GM21786 (cell line): Measurements from ENCODE around the gene WDR45B.
A peak's percentile ranks its signal among the peaks of the same experiment; 100 is the strongest.

Experiments
- ATAC-seq: cut with Tn5 transposase; IDR thresholded peaks from one replicate; pipeline ENCODE4 v1.9.1; 2021; ENCODE audit not compliant: unreplicated experiment

The WDR45B gene

DNA sequence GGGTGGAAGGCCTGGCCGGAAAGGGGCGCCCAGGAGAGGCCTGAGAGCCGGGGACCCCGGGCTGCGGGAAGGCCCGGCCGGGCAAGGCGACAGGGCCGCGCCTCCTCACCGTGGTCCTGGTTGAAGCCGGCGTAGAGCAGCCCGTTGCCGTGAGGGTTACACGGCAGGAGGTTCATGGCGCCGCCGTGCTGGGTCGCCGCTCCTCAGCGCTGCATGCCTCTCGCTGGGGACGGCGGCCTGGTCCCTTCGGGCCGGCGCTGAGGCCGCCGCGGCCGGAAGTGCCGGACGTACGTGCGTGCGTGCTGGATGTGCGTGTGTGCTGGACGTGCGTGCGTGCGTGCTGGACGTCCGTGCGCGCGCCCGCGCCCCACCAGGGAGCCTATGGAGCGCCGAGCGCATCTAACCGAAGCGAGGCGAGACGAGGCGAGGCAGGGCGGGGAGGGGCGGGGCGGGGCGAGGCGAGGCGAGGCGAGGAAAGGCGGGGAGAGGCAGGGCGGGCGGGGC lies at the start of gene WDR45B:
TSS of gene WDR45B (minus strand) at position 280 of the 504 bp plus-strand sequence. CDS start at position 176, 104 bp downstream.
- ATAC-seq, result peak; percentile 90

DNA sequence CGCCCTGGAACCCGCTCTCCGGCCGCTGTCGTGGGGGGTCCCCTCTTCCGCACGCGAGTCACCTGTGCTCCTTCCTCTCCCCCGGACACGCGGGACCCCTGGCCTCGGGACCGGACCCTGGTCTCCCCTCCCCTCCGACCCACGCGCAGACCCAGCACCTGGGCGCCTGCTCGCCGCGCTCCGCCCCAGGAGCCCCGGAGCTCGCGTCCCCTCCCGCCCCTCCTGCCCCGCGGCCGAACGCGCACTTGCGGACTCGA lies 49.5 kb upstream of the WDR45B start:
- ATAC-seq, result no peak

DNA sequence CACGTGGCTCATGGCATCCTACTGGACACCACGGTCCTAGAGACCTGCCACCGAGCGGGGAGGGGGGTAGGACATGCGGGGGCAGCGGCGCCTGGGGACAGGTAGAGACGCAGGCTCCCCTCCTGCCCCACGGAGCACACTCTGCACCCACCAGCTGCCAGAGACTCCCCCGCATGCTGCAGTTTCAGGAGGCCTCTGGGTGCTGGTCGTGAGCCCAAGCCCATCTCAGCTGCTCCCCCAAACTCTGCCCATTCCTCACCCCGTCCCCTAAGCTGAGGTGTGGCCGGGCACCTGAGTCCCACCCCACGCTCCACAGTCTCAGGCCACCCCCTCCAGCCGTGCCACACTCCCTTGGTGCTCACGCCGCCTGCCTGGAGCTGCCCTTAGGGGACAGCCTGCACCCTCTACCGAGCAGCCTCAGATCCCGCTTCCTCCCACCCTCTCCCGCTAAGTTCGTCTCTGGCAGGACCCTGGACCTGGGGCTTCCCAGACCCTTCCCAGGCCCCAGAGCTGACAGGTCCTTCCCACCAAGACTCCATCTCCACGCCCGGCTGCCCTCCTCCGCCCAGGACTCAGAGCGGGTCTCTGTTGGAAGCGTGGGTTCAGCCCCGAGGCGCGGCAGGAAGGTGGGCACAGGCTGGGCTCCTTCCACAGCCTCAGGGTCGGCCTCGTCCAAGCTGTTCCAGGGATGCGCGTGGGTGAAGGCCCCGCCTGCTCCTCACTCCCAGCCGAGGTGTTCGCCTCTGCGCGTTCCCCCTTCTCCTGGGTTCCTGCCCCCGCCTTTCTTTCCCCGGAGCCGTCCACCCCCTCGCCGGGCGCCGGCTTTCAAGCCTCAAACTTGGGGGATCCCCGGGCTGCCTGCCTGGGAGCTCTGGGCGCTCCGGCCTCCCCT lies 48.9 kb upstream of the WDR45B start:
- no peak for ATAC-seq

DNA sequence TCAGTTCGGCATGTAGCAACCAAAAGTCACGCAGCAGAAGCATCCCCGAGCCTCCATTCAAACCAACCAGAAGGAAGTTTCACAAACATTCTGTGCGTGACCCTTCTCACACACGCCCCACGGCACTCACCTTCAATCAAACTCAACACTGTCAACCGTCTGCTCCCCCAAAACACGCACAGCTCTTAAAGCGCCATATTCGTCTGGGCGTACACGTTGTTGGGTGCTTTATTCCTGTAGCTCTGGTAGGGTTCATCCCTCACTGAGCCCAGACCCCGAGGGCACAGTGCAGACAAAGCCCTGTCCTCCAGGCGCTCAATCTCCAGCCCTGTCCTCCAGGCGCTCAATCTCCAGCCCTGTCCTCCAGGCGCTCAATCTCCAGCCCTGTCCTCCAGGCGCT lies 48.0 kb upstream of the WDR45B start:
- ATAC-seq, result no peak

DNA sequence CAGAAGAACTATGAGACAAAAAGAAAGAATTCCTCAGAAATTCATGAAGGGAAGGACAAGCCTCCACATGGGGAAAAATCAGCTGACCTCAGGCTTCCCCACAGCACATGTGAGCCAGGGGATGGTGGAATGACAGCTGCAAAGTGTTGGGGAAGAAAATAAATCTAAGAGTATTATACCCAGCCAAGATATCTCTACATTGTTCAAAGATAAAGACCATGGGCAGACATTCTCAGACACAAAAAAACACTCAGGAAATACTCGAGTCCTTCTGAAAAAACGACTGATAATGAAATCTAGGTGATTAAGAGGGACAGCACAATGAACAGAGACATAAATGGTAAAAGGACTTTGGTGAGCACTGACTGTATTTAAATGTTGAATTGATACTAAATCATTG lies 46.4 kb upstream of the WDR45B start:
- ATAC-seq, result no peak

DNA sequence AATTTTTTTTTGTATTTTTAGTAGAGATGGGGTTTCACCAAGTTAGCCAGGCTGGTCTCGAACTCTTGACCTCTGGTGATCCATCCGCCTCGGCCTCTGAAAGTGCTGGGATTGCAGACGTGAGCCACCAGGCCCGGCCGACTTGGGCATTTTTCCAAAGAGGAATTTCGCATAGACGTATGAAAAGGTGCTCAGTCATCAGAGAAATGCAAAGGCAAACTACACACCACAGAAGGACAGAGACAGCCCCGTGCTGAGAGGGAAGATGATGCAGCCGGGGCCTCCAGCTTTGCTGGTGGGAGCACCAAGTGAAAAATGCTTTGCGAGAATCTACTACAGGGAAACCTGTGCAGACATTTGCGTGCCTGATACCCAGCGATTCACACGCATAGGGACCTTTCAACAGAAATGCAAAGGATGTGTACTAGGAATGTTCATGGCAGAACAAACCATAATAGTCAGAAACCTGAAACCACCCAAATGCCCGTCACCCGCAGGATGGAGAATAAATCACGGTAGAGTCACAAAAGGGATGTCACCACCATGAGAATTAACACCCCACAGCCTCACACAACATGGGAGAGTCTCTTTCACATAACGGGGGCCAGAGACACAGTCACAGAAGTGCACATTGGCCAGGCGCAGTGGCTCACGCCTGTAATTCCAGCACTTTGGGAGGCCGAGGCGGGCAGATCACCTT lies 45.1 kb upstream of the WDR45B start:
- ATAC-seq, result no peak

DNA sequence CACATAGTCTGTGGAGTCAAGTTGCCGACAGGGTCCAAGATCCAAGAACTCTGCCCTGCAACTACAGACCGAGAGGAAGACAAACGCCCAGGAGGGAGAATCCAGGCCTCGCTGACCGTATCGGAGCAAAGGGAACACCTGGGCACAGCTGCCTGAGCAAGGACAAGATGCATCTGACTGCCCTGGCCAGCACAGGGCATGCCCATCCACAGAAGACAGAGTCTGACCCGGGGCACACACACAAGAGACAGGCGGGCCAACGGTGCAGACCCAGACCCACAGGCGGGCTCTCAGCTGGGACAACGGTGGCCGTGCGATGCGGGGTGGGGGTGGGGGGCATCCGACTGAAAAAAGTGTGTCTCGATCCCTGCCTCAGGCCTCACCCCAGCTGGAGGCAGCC lies 44.0 kb upstream of the WDR45B start:
- no peak for ATAC-seq

DNA sequence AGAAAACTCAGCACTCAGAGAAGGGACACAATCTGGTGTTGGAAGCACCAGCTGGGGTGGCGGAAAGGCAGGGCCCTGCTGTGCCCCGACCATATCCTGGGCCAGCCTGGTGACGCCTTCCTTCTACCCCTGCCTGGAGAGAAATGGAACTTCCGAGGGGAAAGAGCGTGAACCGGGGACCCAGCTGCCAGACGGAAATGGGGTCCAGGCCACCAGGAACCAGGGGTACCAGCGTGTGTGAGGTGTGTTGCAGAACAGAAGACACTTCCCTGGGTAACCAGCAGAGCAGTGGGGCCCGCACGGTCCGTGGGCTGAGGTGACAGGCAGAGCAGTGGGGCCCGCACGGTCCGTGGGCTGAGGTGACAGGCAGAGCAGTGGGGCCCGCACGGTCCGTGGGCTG lies 43.5 kb upstream of the WDR45B start:
- no peak for ATAC-seq

DNA sequence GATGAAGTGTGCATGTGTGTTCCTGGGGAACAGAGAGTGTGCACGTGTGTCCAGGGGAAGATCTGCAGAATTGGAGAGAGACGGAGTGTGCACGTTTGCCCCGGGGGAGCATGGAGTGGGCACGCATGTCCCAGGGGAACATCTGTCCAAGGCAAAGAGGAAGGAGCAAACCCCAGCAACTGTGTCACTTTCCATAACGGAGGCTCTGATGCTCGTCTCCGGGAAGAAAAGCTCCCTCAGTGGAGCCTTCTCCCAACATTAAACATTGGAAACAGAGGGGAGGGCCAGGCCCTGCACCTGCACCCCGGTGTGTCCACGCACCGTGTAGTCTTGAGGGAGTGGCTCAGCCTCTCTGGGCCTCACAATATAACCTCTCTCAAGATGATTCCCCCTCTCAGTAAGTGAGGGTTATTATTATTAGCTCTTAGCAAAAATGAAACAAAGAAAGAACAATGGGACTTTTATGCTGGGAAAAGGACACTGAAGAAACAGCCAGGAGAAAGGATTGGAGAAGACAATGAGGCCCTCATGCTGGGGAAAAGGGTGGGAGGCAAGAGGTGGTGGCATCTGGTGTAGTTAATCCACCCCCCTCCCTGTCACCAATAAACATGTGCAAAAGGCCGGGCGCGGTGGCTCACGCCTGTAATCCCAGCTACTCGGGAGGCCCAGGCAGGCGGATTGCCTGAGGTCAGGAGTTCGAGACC lies 42.7 kb upstream of the WDR45B start:
- ATAC-seq, result no peak

DNA sequence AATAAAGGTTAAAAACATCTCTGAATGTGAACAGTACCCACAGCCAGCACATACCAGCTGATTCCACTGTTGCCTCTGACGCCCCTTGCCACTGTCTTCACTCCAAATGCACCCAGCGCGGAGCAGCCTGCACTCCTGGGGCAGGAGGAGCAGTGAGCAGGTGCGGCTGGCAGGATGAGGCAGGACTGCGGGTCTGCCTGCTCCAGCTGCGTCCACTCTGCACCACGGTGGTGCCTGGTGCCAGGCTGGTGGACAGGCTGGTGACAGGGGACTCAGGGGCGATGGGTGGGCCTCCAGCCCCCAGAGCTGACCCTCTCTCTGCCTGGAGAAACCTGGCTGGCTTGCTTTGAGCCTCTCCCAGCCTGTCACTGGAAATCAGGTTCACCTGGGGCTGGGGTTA lies 40.8 kb upstream of the WDR45B start:
- ATAC-seq, result no peak

DNA sequence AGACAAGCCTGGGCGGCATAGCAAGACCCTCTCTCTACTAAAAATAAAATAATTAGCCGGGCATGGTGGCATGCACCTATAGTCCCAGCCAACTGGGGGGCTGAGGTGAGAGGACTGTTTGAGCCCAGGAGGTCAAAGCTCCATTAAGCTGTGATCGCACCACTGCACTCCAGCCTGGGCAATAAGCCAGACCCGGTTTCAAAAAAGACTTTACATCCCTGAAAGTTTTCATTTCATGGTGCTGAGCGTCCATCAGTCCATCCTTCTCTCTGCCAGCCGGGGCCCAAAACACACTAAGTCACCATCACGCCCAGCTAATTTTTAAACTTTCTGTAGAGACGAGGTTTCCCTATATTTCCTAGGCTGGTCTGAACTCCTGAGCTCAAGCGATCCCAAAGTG lies 39.6 kb upstream of the WDR45B start:
- ATAC-seq, result no peak

DNA sequence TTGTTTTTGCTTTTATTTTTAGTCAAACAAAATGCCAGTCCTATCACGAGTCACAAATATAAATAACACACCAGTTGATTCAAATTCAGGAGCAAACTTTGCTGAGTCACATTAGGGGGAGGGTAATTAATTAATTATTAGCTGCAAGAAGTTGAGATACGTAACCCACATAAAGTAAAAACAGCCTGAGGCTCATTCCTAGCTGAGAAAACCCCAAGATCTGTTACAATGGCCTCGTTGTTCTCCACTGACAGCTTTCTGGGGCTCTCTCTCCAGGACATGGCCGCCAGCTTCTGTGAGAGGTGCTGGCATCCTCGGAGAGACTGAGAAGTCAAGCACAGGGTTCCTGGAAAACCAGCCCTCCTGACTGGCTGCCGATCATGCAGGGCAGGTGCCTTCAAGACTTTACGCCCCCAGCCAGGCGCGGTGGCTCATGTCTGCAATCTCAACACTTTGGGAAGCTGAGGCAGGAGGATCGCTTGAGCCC lies 39.2 kb upstream of the WDR45B start:
- no peak for ATAC-seq

DNA sequence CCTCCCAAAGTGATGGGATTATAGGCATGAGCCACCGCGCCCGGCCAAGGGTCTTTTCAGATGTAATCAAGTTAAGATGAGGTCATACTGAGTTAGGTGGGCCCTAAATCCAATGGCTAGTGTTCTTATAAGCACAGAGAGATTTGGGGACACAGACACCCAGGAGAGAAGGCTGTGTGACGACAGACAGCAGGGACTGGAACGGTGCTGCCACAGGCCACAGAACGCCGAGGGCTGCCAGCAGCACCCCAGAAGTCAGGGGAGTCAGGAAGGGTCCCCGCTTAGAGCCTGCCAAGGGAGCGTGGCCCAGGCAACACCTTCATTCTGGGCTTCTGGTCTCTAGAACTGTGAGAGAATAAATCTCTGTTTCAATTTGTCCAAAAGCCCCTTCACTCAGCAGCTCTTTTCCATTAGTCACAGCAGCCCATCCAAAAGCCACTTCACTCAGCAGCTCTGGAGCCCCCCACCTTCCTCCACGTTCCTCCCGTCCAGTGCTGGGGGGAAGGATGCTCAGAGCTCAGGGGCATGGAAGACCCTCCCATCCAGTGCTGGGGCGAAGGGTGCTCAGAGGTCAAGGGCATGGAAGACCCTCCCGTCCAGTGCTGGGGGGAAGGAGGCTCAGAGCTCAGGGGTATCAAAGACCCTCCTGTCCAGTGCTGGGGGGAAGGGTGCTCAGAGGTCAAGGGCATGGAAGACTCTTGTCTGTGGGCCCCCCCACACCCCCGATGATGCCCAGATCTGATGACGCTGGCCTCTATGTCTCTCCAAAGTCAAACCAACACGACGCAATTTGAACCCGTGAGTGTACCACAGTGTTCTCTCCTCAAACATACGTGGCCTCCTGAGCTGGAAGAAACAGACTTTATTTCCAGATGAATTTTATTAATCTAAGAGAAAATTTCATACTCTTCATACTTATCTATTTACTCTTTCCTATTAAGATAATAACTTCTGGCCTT lies 38.4 kb upstream of the WDR45B start:
- ATAC-seq, result no peak

DNA sequence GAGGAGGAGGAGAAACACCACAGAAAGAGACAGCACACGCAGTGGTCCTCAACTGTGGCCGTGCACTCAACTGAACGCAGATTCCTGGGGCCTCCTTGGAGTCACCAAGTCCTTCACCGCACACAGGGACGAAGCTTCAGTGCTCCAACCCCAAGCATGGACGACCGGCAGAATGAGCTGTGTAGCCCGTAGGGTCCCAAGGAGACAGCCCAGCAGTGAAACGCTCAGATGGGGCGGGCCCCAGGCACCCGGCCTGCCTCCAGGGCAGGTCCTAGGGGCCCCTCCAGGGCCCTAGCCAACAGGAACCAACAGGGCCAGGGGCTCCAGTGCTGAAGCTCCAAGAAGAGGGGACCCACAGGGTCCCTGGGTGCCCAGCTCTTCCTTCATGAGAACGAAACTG lies 37.0 kb upstream of the WDR45B start:
- no peak for ATAC-seq

DNA sequence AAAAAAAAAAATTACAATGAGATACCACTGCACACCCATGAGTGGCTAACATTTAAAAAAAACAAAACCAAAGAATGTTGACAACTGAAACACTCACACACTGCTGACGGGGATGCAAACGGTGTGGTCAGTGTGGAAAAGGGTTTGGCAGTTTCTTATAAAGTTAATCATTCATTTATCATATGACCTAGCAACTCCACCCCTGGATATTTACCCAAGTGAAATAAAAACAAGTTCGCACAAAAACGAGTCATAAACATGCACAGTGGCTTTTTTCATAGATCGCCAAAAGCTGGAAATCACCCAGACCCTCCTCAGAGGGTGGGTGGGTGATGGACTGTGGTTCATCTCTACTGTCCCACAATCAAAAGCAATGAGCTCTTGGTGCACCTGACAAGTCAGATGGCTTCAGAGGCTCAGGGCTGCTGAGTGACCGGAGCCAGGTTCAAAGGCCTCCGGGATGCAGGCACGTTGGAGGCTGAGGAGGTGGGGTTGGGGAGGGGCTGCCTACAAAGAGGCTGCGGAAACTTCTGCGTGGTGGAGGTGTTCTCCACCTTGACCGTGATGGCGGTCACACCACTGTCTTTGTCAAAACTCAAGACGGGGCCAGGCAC lies 36.1 kb upstream of the WDR45B start:
- no peak for ATAC-seq

DNA sequence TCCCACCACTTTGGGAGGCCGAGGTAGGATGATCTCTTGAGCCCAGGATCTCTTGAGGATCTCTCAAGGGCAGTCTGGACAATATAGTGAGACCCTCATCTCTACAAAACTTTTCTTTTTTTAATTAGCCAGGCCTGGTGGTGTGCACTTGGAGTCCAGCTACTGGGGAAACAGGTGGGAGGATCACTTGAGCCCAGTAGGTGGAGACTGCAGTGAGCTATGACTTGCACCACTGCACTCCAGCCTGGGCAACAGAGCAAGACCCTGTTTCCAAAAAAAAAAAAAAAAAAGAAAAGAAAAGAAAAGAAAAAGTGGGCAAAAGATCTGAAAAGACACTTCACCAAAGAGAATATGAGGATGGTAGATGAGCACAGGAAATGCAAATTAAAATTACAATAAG lies 35.3 kb upstream of the WDR45B start:
- ATAC-seq, result no peak

DNA sequence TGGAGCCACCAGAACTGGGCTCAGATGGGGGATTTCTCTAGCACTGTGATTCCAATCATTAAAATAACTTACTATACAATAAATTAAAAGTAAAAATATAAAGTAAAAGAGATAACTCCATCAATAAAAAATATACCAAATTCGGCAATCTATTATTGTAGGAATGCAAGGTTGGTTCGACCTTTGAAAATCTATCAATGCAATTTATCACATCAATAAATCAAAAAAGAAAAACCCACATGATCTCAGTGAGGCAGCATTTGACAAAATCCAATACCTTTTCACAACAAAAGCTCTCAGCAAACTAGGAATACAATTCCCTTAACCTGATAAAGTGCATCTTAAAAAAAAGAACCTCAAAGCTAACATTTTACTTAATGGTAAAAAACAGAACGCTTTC lies 33.3 kb upstream of the WDR45B start:
- ATAC-seq, result no peak

DNA sequence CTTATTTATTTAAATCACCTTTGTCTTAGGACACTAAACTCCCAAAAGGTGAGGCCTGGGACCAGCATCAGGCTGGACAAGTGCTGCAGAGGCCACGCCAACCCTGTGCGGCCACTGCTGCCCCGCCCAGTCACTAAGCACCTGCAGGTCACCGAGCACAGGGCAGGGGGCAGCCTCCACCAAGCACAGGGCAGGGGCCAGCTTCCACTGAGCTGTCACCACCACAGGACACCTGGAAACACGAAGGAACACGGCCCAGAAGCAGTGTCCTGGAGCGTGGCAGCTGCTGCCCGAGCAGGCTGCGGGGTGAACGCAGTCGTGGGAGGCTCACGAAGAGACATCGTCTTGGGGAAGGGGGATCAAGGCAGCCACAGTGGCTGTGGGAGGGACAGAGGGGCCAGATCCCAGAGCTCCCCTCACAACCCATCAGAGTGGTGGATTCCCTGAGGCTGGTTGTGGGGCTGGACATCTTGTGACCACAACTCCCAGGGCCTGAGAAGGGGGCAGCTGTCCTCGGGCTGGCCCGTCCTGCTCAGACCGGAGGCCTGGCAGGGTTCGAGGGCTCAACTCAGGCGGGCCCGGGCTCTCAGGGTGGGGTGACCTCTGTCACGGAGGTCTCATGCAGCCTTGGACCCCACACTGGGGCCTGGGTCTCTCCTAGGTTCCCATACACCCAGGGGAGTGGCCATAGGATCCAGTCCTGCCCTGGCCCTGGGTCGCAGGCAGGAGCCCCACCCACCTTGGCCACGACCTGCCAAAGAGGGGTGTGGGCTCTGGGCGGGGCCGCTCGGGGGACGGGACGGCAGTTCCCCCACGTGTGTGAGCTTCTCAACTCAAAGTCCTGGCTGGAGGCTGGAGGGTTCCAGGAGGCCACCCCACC lies 31.6 kb upstream of the WDR45B start:
- no peak for ATAC-seq

DNA sequence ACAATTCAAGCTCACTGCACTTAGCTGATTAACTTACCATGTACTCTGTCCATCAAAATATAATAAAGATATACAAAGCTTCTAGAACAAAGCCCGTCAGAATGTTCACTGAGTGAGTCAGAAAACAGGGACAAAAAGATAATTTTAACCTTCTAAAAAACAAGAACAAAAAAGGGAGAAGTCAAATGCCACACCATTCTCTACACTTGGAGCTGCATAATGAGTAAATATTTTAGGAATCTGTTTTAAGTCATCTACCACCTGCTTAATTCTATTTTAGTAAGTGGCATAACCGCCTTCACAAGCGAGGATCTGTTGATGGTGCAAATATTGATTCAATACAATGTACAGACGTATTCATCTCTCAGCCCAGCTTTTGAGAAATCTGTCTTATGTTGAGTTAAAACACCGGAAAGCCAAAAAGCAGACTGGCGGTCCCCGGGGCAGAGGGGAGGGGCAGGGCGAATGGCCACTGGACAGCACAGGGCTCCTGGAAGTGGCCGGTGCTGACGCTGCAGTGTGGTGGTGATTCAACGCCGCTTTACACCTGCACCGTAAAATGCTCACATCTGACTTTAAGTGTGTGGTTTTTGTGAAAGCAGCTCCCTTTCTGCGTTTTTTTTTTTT lies 30.1 kb upstream of the WDR45B start:
- no peak for ATAC-seq
